Activated B cell treated with CpG ODN at 0.5 μM for 24 hours (primary cell): ENCODE results near the gene SEC61B. TPM values are rescaled to one million over a fixed set of nuclear protein-coding genes. Genes with fewer than 3 reads are reported as not detected.
A peak's percentile ranks its signal among the peaks of the same experiment; 100 is the strongest.

ENCODE experiments used
- ATAC-seq: fragments of 200-7000 bp; cut with Tn5 transposase; one replicate; pipeline ENCODE4 v1.10.0; 2021; ENCODE audit warnings: low read depth, mild to moderate bottlenecking, moderate library complexity
- CTCF ChIA-PET: fragments of 350-600 bp; sonication (Branson Sonifier 250); formaldehyde crosslinking; loops from one replicate; lab custom pipeline; 2021; ENCODE audit warnings: antibody characterized with exemption; lab: Charles Lee
- POLR2A ChIA-PET: fragments of 350-600 bp; sonication (Branson Sonifier 250); formaldehyde crosslinking; loops from one replicate; lab custom pipeline; 2021; ENCODE audit warnings: antibody characterized with exemption; lab: Charles Lee
- DNase-seq: peaks from one replicate; pipeline ENCODE4 v3.0.0; 2022
- H3K27ac Mint-ChIP-seq: one replicate; pipeline ENCODE4 v1.8.0; 2020; ENCODE audit warnings: mixed read lengths
- H3K27me3 Mint-ChIP-seq: one replicate; pipeline ENCODE4 v1.8.0; 2021; ENCODE audit warnings: mixed read lengths
- H3K36me3 Mint-ChIP-seq: one replicate; pipeline ENCODE4 v1.8.0; 2021; ENCODE audit warnings: low read depth, mixed read lengths
- H3K4me1 Mint-ChIP-seq: one replicate; pipeline ENCODE4 v1.8.0; 2021; ENCODE audit warnings: mixed read lengths
- H3K4me3 Mint-ChIP-seq: one replicate; pipeline ENCODE4 v1.8.0; 2020; ENCODE audit warnings: mild to moderate bottlenecking, mixed read lengths
- H3K9me3 Mint-ChIP-seq: one replicate; pipeline ENCODE4 v1.8.0; 2020; ENCODE audit warnings: mixed read lengths
- intact Hi-C: fragments of 100-400 bp; cut with micrococcal nuclease; formaldehyde crosslinking; loops from one replicate; pipeline ENCODE4 v1.15.1; 2024
- total RNA-seq: library from RNA; stranded (reverse); gene quantifications from 2 replicates; pipeline ENCODE4 v1.2.3, GENCODE V29; 2022
- TF ChIP-seq, protein P1 (sequence below): fragments of 200-600 bp; IDR thresholded peaks from one replicate; pipeline ENCODE4 v1.8.0; 2022; ENCODE audit warnings: antibody characterized with exemption, mild to moderate bottlenecking

SEC61B gene
- total RNA-seq, 1 donor from 2014 or later: 200 TPM

DNA sequence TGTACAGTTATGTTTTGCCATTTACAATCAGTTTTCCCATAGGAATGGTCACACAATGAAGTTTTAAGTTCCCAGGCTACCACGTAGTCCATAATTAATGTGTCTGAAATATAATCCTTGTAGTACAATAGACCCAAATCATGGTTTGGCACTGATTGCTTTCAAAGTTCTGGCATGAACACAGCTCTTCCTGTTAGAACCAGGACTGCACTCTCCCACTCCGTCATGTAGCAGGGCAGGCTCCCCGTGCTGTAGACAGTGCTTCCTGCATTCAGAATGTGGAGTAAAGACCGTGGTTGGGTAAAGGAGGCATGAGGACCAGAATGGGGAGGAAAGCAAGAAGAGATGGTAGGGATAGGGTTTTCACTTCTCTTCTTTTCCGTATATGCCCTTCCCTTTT is 4.0 kb downstream of the SEC61B start:
- H3K4me3 Mint-ChIP-seq: no peak overlapping the region
- ChIA-PET POLR2A (interaction anchor here (1.2 to 7.1 kb wide), 3 partner anchors 8 to 61 kb away, joined by 3 to 103 read pairs (median 3); no protein-coding TSS in a partner anchor), CTCF (interaction anchor here (2.1 kb wide), 1 partner anchor 41 kb away, joined by 8 read pairs; no protein-coding TSS in a partner anchor)
- H3K27me3 Mint-ChIP-seq: no peaks in the 10 kb centered on the region
- TF ChIP-seq, protein P1, sequence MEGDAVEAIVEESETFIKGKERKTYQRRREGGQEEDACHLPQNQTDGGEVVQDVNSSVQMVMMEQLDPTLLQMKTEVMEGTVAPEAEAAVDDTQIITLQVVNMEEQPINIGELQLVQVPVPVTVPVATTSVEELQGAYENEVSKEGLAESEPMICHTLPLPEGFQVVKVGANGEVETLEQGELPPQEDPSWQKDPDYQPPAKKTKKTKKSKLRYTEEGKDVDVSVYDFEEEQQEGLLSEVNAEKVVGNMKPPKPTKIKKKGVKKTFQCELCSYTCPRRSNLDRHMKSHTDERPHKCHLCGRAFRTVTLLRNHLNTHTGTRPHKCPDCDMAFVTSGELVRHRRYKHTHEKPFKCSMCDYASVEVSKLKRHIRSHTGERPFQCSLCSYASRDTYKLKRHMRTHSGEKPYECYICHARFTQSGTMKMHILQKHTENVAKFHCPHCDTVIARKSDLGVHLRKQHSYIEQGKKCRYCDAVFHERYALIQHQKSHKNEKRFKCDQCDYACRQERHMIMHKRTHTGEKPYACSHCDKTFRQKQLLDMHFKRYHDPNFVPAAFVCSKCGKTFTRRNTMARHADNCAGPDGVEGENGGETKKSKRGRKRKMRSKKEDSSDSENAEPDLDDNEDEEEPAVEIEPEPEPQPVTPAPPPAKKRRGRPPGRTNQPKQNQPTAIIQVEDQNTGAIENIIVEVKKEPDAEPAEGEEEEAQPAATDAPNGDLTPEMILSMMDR: no peak
- no peak for ATAC-seq
- intact Hi-C loops: no loop called here
- H3K4me1 Mint-ChIP-seq: peaks cover 38% of the 10 kb centered on the region
- H3K36me3 Mint-ChIP-seq: peaks cover 85% of the 10 kb centered on the region
- no peaks in the 10 kb centered on the region for H3K9me3 Mint-ChIP-seq
- no peak overlapping the region for H3K27ac Mint-ChIP-seq
- no peak for DNase-seq

DNA sequence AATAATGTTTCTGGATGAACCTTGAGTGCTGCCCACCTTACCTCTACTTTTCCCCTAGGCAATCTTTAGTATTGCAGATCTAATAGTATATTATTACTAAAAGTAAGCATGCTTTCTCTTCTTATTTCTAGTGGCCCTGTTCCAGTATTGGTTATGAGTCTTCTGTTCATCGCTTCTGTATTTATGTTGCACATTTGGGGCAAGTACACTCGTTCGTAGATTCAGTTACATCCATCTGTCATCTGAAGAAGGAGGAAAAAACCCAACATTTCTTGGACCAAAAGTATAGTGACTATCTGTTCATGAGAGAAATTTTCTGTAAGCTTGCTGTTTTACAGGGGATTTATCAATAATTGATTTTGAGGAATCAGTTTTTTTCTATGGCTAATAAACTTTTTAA is 8.1 kb downstream of the SEC61B start:
- Mint-ChIP-seq H3K27me3 (no peaks in the 10 kb centered on the region), H3K36me3 (peaks cover 74% of the 10 kb centered on the region), H3K4me1 (peaks cover 39% of the 10 kb centered on the region), H3K4me3 (no peak overlapping the region), H3K27ac (no peak overlapping the region), H3K9me3 (no peaks in the 10 kb centered on the region)
- DNase-seq (no peak), ATAC-seq (no peak)
- CTCF ChIA-PET: interaction anchor here (1.4 to 7.2 kb wide), 4 partner anchors 35 to 66 kb away, joined by 4 to 89 read pairs (median 46); no protein-coding TSS in a partner anchor
- POLR2A ChIA-PET: interaction anchor here (1.0 kb wide), 1 partner anchor 532 kb away, joined by 3 read pairs; no protein-coding TSS in a partner anchor
- TF ChIP-seq, protein P1: no peak
- intact Hi-C loops: loop anchor here (5.0 kb wide), 2 partner anchors 97 to 112 kb away; no protein-coding TSS in a partner anchor

DNA sequence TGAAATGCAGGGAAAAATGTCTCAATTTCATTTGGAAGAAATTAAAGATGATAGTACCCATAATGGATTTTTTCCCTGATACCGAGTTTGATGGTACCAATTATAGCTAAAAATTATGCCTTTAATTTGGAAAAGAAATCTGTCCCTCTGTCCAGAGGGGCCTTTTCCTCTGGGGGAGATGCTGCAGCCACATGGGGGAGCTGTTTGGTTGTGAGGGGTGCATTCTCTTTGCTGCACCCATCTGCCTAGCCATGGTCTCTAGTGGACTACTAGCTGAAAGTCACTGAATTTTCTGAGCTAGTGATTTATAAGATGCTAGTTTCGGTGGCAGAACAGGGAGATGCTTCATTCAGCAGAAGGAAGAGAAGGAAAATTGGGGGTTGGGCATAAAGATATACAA is 9.6 kb downstream of the SEC61B start:
- Mint-ChIP-seq H3K4me1 (peaks cover 45% of the 10 kb centered on the region), H3K9me3 (no peaks in the 10 kb centered on the region), H3K36me3 (peaks cover 60% of the 10 kb centered on the region), H3K4me3 (peak overlapping the region; percentile 47), H3K27me3 (no peaks in the 10 kb centered on the region), H3K27ac (peak overlapping the region; percentile 65)
- intact Hi-C loops: loop anchor here (1.0 to 5.0 kb wide), 4 partner anchors 35 to 780 kb away; no protein-coding TSS in a partner anchor
- ChIA-PET CTCF (interaction anchor here (0.6 to 7.2 kb wide), 58 partner anchors 9 to 1093 kb away, joined by 3 to 89 read pairs (median 5); partner anchors contain the start of genes ALG2, NR4A3 and SEC61B), POLR2A (interaction anchor here (0.5 to 6.9 kb wide), 20 partner anchors 9 to 1096 kb away, joined by 3 to 103 read pairs (median 4); partner anchors contain the start of genes ALG2, NR4A3 and SEC61B)
- ATAC-seq (peak; percentile 11), DNase-seq (peak; percentile 46)
- TF ChIP-seq, protein P1: no peak

DNA sequence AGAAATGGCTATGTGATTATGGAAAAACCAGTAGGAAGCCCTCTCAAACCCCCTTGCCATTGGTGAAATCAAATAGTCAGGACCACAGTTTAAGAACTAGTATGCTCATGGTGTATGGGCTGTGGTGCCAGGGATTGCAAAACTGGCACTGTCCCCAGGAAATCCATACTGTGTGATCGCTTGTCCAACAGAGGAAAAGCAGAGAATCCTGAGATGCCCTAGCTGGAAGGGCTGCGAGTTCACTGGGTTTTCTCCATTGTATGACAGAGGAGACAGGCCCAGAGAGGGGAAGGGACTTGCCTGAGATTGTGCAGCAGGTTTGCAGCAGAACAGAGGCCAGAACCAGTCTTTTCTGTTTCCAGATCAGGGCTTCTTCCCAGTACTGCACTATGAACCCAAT is 12.5 kb downstream of the SEC61B start:
- POLR2A ChIA-PET: interaction anchor here (0.5 to 6.9 kb wide), 12 partner anchors 9 to 590 kb away, joined by 3 to 103 read pairs (median 14); partner anchors contain the start of genes ALG2, NR4A3 and SEC61B
- H3K27me3 Mint-ChIP-seq: no peaks in the 10 kb centered on the region
- no peak for ATAC-seq
- peak overlapping the region; percentile 99 for H3K27ac Mint-ChIP-seq
- TF ChIP-seq, protein P1: no peak
- peak overlapping the region; percentile 21 for H3K4me3 Mint-ChIP-seq
- peaks cover 63% of the 10 kb centered on the region for H3K4me1 Mint-ChIP-seq
- no peak for DNase-seq
- peaks cover 45% of the 10 kb centered on the region for H3K36me3 Mint-ChIP-seq
- H3K9me3 Mint-ChIP-seq: no peaks in the 10 kb centered on the region
- intact Hi-C loops: loop anchor here (1.0 to 5.0 kb wide), 7 partner anchors 50 to 863 kb away; partner anchors contain the start of genes ERP44 and INVS
- CTCF ChIA-PET: interaction anchor here (0.8 to 7.2 kb wide), 8 partner anchors 11 to 983 kb away, joined by 3 to 89 read pairs (median 8); partner anchors contain the start of genes ALG2 and SEC61B

DNA sequence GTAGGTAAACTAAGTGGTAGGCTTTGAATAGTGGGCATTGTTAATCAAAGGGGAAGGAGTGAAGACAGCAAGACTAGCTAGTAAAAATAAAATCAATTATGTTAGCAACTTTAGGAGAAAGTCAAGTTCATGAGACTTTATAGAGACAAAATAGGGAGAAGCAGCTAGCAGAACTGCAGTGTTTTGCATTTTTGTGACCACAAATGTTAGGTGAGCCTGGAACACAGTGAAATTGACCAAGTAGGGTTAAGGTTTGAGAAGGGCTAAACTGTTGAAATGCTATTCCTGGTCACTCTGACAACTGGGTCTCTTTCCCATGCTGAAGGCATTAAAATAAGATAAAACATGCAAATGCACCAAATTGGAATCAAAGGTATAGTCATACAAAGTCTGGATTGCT is 13.0 kb downstream of the SEC61B start:
- ChIA-PET POLR2A (interaction anchor here (0.5 to 6.9 kb wide), 13 partner anchors 8 to 590 kb away, joined by 3 to 103 read pairs (median 7); partner anchors contain the start of genes ALG2, NR4A3 and SEC61B), CTCF (interaction anchor here (1.2 to 7.2 kb wide), 5 partner anchors 10 to 982 kb away, joined by 3 to 89 read pairs (median 31); partner anchors contain the start of genes ALG2 and SEC61B)
- peaks cover 68% of the 10 kb centered on the region for H3K4me1 Mint-ChIP-seq
- intact Hi-C loops: loop anchor here (1.0 to 5.0 kb wide), 5 partner anchors 51 to 862 kb away; partner anchors contain the start of genes ERP44 and INVS
- peak overlapping the region; percentile 21 for H3K4me3 Mint-ChIP-seq
- no peaks in the 10 kb centered on the region for H3K27me3 Mint-ChIP-seq
- H3K27ac Mint-ChIP-seq: peak overlapping the region; percentile 99
- H3K9me3 Mint-ChIP-seq: no peaks in the 10 kb centered on the region
- DNase-seq (no peak), ATAC-seq (no peak)
- peaks cover 45% of the 10 kb centered on the region for H3K36me3 Mint-ChIP-seq
- TF ChIP-seq, protein P1: no peak
